NB4 (cell line): ENCODE results near the gene AGPAT1.

Experiments used
- DNase-seq: peaks from one replicate; pipeline ENCODE4 v3.0.0; 2010; ENCODE audit warnings: low read depth
- H3K4me3 ChIP-seq: one replicate; pipeline ENCODE4 v1.5.1; 2011; ENCODE audit warnings: mild to moderate bottlenecking, low read depth, low read length, moderate library complexity
- CTCF ChIP-seq: IDR thresholded peaks from one replicate; pipeline ENCODE4 v1.5.1; 2012; ENCODE audit warnings: low read depth, low read length
- MAX ChIP-seq: IDR thresholded peaks from 2 replicates; pipeline ENCODE4 v1.6.1; 2011; ENCODE audit warnings: low read depth, low read length
- MYC ChIP-seq: IDR thresholded peaks from 2 replicates; pipeline ENCODE4 v1.6.1; 2011; ENCODE audit warnings: low read depth, low read length
- POLR2A ChIP-seq: IDR thresholded peaks from 2 replicates; pipeline ENCODE4 v1.6.1; 2011; ENCODE audit warnings: mild to moderate bottlenecking; ENCODE audit not compliant: insufficient read length; ENCODE audit errors: extremely low read depth

The AGPAT1 gene

GRCh38 chr6:32158052-32158451 lies 17.8 kb downstream of the AGPAT1 start:
- DNase-seq, result no peak
- H3K4me3 ChIP-seq, result no peak overlapping the region
- TF ChIP-seq MYC (no peak), CTCF (no peak), MAX (no peak), POLR2A (no peak)

- TF ChIP-seq POLR2A (no peak), CTCF (no peak), MYC (no peak), MAX (no peak)
- DNase-seq, result no peak
- no peak overlapping the region for H3K4me3 ChIP-seq
Observed at GRCh38 chr6:32156891-32157290, 19.0 kb downstream of the AGPAT1 start.

- peak; percentile 70 for TF ChIP-seq MAX
- TF ChIP-seq CTCF, result peak; percentile 33
- TF ChIP-seq POLR2A, result no peak
- TF ChIP-seq MYC, result peak; percentile 65
- DNase-seq, result peak; percentile 84
- H3K4me3 ChIP-seq, result peak overlapping the region; percentile 90
Observed at GRCh38 chr6:32154514-32155161, 21.2 kb downstream of the AGPAT1 start.

- peak; percentile 36 for TF ChIP-seq POLR2A
- peak; percentile 38; the same call in 1 of the 2 replicates for TF ChIP-seq MYC
- TF ChIP-seq CTCF, result no peak
- TF ChIP-seq MAX, result 0 out of 2 replicates have a peak, but pooled peaks have one; percentile 14
- DNase-seq, result peak; percentile 90
- peak within 1 kb of the TSS; percentile 90 for H3K4me3 ChIP-seq
Observed at GRCh38 chr6:32153564-32154513, 22.0 kb downstream of the AGPAT1 start, which contains the start of gene PPT2. Gene PPT2 (plus strand): TSS chr6:32154141. CDS start chr6:32154595, 454 bp downstream.

GRCh38 chr6:32152769-32153563 lies 22.9 kb downstream of the AGPAT1 start:
- peak overlapping the region; percentile 90 for H3K4me3 ChIP-seq
- TF ChIP-seq MYC (no peak), MAX (no peak), CTCF (no peak), POLR2A (no peak)
- DNase-seq, result no peak
